Smooth muscle cell (in vitro differentiated cells): Measurements from ENCODE around the gene PRDM7. TPM values are rescaled to one million over a fixed set of nuclear protein-coding genes. Genes with fewer than 3 reads are reported as not detected.

Source experiments
- DNase-seq: peaks from one replicate; lab custom pipeline; 2025; ENCODE audit not compliant: unreplicated experiment; lab: John Stamatoyannopoulos, UW
- H2AFZ ChIP-seq: fragments of 200-600 bp; sonication (generic); 2 replicates; pipeline ENCODE4 v1.6.0; 2016; ENCODE audit warnings: antibody characterized with exemption, low read depth, mild to moderate bottlenecking
- H3F3A ChIP-seq: fragments of 200-600 bp; sonication (generic); 2 replicates; pipeline ENCODE4 v1.6.0; 2017; ENCODE audit warnings: antibody characterized with exemption, low read depth
- H3K27ac ChIP-seq: fragments of 200-600 bp; sonication (generic); 2 replicates; pipeline ENCODE4 v1.5.1; 2016; ENCODE audit warnings: low read depth, mild to moderate bottlenecking
- H3K27me3 ChIP-seq: fragments of 200-600 bp; sonication (generic); 2 replicates; pipeline ENCODE4 v1.6.1; 2016; ENCODE audit warnings: low read depth, mild to moderate bottlenecking
- H3K36me3 ChIP-seq: fragments of 200-600 bp; sonication (generic); 2 replicates; pipeline ENCODE4 v1.5.1; 2016; ENCODE audit warnings: low read depth
- H3K4me1 ChIP-seq: fragments of 200-600 bp; sonication (generic); 2 replicates; pipeline ENCODE4 v1.5.1; 2016; ENCODE audit warnings: low read depth
- H3K4me2 ChIP-seq: fragments of 200-600 bp; sonication (generic); 2 replicates; pipeline ENCODE4 v1.6.0; 2016; ENCODE audit warnings: mild to moderate bottlenecking
- H3K4me3 ChIP-seq: fragments of 200-600 bp; sonication (generic); 2 replicates; pipeline ENCODE4 v1.5.1; 2016; ENCODE audit warnings: mild to moderate bottlenecking
- H3K79me2 ChIP-seq: fragments of 200-600 bp; sonication (generic); 2 replicates; pipeline ENCODE4 v1.6.0; 2016; ENCODE audit warnings: low read depth, mild to moderate bottlenecking
- H3K9ac ChIP-seq: fragments of 200-600 bp; sonication (generic); 2 replicates; pipeline ENCODE4 v1.6.0; 2016; ENCODE audit warnings: low read depth
- H3K9me3 ChIP-seq: fragments of 200-600 bp; sonication (generic); replicated peaks from 2 replicates; pipeline ENCODE4 v1.5.1; 2016; ENCODE audit warnings: low read depth
- H4K20me1 ChIP-seq: fragments of 200-600 bp; sonication (generic); 2 replicates; pipeline ENCODE4 v1.6.0; 2016; ENCODE audit warnings: low read depth
- WGBS: methylation state at CpG from one replicate; pipeline ENCODE4 v1.1.7; 2016; ENCODE audit warnings: low lambda C conversion rate; 5-methylcytosine and 5-hydroxymethylcytosine counted together
- polyA plus RNA-seq: library from polyadenylated mRNA; unstranded; fragments of >200 nt; fragmentation: Nextera tagmentation; extraction: Ambion mirVana; gene quantifications from 2 replicates; pipeline ENCODE4 v1.2.1, GENCODE V29; 2016
- total RNA-seq: library from RNA; depleted of rRNA; stranded (reverse); fragments of >200 nt; gene quantifications from 2 replicates; pipeline ENCODE4 v1.2.3, GENCODE V29; 2014
- TF ChIP-seq, protein P1 (sequence below): fragments of 200-600 bp; sonication (generic); IDR thresholded peaks from 2 replicates; pipeline ENCODE4 v1.5.1; 2017; ENCODE audit warnings: borderline replicate concordance, mild to moderate bottlenecking, antibody characterized with exemption; ENCODE audit not compliant: insufficient read depth, poor library complexity, severe bottlenecking

PRDM7 gene
- total and polyA plus RNA-seq, 2 experiments from 2014 or later = not detected

DNA sequence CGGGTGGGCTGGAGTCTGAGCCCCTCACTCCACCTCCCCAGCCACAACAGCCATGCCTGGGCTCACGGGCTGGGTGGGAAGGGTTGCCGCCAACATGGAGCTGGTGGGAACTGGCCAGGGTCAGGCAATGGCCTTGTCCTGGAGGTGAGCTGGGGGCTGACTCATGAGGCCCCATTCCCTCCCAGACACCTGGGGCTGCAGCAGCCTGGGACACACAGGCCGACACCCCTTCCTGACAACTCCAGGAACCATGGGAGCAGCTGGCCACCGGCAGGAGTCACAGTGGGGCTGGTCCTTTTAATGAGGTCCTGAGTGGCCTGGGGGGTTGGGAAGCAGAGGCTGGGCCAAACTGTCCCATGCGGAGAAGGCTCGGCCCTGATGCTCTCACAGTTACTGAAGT lies 70.1 kb downstream of the PRDM7 start:
- no peaks in the 10 kb centered on the region for H3K36me3 ChIP-seq
- H3F3A ChIP-seq = no peaks in the 10 kb centered on the region
- H3K9ac ChIP-seq = no peak overlapping the region
- TF ChIP-seq, protein P1, sequence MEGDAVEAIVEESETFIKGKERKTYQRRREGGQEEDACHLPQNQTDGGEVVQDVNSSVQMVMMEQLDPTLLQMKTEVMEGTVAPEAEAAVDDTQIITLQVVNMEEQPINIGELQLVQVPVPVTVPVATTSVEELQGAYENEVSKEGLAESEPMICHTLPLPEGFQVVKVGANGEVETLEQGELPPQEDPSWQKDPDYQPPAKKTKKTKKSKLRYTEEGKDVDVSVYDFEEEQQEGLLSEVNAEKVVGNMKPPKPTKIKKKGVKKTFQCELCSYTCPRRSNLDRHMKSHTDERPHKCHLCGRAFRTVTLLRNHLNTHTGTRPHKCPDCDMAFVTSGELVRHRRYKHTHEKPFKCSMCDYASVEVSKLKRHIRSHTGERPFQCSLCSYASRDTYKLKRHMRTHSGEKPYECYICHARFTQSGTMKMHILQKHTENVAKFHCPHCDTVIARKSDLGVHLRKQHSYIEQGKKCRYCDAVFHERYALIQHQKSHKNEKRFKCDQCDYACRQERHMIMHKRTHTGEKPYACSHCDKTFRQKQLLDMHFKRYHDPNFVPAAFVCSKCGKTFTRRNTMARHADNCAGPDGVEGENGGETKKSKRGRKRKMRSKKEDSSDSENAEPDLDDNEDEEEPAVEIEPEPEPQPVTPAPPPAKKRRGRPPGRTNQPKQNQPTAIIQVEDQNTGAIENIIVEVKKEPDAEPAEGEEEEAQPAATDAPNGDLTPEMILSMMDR = no peak
- H3K4me2 ChIP-seq = no peak overlapping the region
- H3K79me2 ChIP-seq = no peaks in the 10 kb centered on the region
- H3K4me1 ChIP-seq = no peaks in the 10 kb centered on the region
- no peaks in the 10 kb centered on the region for H3K9me3 ChIP-seq
- H3K27me3 ChIP-seq = no peaks in the 10 kb centered on the region
- 89% methylated on average over 7 of the region's 7 CpGs for WGBS
- no peak overlapping the region for H2AFZ ChIP-seq
- H3K27ac ChIP-seq = no peak overlapping the region
- no peak for DNase-seq
- no peaks in the 10 kb centered on the region for H4K20me1 ChIP-seq
- no peak overlapping the region for H3K4me3 ChIP-seq

Other genes starting within 250 kb of the PRDM7 start
- 1.1 and 1.4 TPM in 2 replicates for gene SPIRE2, start 248.9 kb downstream of the PRDM7 start, total RNA-seq
- gene SPIRE2, start 248.9 kb downstream of the PRDM7 start, polyA plus RNA-seq = 1.1 and 2.2 TPM in 2 replicates
- 69.7 and 99.8 TPM in 2 replicates for gene TCF25, start 203.7 kb downstream of the PRDM7 start, total RNA-seq
- 174 and 272 TPM in 2 replicates for gene TCF25, start 203.7 kb downstream of the PRDM7 start, polyA plus RNA-seq
- 12.4 and 14.5 TPM in 2 replicates for gene MC1R, start 158.5 kb downstream of the PRDM7 start, total RNA-seq
- 16.7 and 16.8 TPM in 2 replicates for gene MC1R, start 158.5 kb downstream of the PRDM7 start, polyA plus RNA-seq
- 213 and 234 TPM in 2 replicates for gene TUBB3, start 154.0 kb downstream of the PRDM7 start, total RNA-seq
- 198 and 303 TPM in 2 replicates for gene TUBB3, start 154.0 kb downstream of the PRDM7 start, polyA plus RNA-seq
- 63.6 and 85.3 TPM in 2 replicates for gene DEF8, start 128.6 kb downstream of the PRDM7 start, total RNA-seq
- gene DEF8, start 128.6 kb downstream of the PRDM7 start, polyA plus RNA-seq = 93.7 and 97.0 TPM in 2 replicates
- 3.5 and 3.8 TPM in 2 replicates for gene DBNDD1, start 57.9 kb downstream of the PRDM7 start, total RNA-seq
- gene DBNDD1, start 57.9 kb downstream of the PRDM7 start, polyA plus RNA-seq = 3.3 and 7.0 TPM in 2 replicates